ENCODE measurements around the gene CELA3B.

DNA sequence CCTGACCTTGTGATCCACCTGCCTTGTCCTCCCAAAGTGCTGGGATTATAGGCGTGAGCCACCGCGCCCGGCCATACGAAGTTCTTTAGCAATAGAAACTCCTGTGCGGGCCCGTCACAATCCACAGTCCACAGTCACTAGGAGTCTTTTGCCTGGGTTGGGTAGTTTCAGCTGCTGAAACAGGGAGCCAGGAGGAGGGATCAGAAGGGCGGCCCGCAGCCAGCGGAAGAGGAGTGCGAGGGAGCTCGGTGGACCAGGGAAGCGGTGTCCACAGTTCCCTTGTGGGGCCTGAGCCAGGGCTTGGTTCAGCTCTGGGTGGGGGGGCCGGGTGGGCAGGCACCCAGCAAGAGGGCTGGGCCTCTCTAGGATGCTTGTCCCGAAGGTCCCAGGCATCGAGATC is 21.8 kb upstream of the CELA3B start:
- no peak for TF ChIP-seq POLR2A (IDR thresholded peaks at IDR 0.05)
- TF ChIP-seq, protein P1, sequence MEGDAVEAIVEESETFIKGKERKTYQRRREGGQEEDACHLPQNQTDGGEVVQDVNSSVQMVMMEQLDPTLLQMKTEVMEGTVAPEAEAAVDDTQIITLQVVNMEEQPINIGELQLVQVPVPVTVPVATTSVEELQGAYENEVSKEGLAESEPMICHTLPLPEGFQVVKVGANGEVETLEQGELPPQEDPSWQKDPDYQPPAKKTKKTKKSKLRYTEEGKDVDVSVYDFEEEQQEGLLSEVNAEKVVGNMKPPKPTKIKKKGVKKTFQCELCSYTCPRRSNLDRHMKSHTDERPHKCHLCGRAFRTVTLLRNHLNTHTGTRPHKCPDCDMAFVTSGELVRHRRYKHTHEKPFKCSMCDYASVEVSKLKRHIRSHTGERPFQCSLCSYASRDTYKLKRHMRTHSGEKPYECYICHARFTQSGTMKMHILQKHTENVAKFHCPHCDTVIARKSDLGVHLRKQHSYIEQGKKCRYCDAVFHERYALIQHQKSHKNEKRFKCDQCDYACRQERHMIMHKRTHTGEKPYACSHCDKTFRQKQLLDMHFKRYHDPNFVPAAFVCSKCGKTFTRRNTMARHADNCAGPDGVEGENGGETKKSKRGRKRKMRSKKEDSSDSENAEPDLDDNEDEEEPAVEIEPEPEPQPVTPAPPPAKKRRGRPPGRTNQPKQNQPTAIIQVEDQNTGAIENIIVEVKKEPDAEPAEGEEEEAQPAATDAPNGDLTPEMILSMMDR (IDR thresholded peaks at IDR 0.05 in 8 of 11, conservative IDR thresholded peaks at IDR 0.05 in 3 of 11) = no peak
